ENCODE results near the gene PRIMPOL.
"Not testable (repeated sequence)": the region's sequence is repeated elsewhere in the genome, so short reads cannot be mapped to it uniquely, and the experiment has no call there.

PRIMPOL gene

DNA sequence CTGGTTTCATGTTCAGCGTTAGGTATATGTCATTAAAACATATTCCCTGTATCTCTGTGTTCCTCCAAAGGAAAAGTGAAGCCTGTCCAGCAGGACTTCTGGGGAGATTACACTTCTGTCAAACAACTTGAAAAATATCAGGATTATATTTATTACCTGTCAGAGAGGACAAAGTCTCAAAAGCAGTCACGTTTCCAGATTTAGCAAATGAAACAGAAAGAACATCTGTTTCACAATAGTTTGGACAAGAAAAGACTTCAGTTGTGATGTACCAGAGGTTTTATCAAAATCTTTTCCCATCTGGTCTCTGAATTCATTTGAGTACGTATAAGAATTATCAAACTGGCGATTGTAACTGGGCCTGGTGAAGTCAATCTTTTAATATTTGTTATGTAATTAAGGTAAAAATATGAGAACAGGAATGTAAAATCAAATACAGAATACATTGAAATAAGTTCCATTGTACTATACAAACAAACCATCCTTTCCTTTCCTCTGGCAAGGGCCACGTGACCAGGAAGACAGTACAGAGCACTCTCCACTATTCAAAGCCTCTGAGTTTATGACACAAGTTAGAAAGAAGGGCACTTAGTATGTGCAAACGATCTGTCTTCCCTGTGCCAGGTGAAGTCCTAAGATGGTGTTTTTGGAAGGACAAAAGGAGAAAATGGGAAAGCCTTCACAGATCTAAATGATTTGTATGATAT lies 3.5 kb upstream of the PRIMPOL start:
- TF ChIP-seq CTCF (IDR thresholded peaks at IDR 0.05; ENCODE audit: low read depth, low read length): no peak
- no peak overlapping the region for H3K4me3 ChIP-seq (ENCODE audit: low read depth, low read length)

DNA sequence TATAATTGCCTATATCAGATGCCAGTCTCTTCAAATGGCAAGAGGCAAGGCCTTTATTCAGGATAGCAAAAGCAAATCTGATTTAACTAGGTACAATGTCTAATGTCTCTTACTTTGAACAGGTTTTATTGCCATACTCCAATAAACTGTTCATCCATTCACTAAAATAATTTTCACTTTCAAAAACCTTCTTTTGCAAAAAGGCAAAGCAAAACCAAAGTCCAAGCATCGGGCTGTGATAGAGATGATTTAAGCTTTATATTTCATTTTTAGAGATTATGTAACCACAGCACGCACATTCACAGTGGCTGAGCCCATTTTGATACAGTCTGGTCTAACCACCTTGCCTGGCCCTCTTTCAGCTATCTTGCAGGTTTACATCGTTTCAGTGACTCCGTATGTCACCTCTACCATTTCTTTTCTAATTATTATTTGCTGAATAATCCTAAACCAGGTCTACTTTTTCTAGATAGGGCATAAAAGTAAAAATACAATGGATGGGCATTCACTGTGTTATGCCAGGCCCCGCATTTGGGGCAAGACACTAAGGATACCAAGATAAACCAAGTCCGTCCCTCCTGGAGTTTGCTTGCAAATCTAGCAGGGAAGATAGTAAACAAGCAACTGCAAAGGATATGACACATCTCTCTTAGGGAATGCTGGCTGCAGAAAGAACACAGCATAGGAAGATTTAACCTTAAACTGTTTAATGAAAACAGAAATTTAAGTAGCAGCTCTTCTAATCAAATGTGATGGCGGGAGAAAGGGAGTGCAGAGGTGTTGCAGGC lies 2.1 kb upstream of the PRIMPOL start:
- peak overlapping the region; percentile 87 for H3K4me3 ChIP-seq (ENCODE audit: low read depth, low read length)
- no peak for TF ChIP-seq CTCF (IDR thresholded peaks at IDR 0.05; ENCODE audit: low read depth, low read length)

GRCh38 chr4:184648054-184648312 lies 1.6 kb upstream of the PRIMPOL start:
- TF ChIP-seq CTCF (IDR thresholded peaks at IDR 0.05; ENCODE audit: low read depth, low read length): no peak
- peak overlapping the region; percentile 87 for H3K4me3 ChIP-seq (ENCODE audit: low read depth, low read length)

- no peak for TF ChIP-seq CTCF (IDR thresholded peaks at IDR 0.05; ENCODE audit: low read depth, low read length)
- peak overlapping the region; percentile 87 for H3K4me3 ChIP-seq (ENCODE audit: low read depth, low read length)
These were observed 1.1 kb upstream of the PRIMPOL start for GRCh38 chr4:184648313-184649025.

GRCh38 chr4:184649971-184650855 lies 675 bp downstream of the PRIMPOL start:
- peak overlapping the region; percentile 86 for H3K4me3 ChIP-seq (ENCODE audit: low read depth, low read length)
- TF ChIP-seq CTCF (IDR thresholded peaks at IDR 0.05; ENCODE audit: low read depth, low read length): no peak

DNA sequence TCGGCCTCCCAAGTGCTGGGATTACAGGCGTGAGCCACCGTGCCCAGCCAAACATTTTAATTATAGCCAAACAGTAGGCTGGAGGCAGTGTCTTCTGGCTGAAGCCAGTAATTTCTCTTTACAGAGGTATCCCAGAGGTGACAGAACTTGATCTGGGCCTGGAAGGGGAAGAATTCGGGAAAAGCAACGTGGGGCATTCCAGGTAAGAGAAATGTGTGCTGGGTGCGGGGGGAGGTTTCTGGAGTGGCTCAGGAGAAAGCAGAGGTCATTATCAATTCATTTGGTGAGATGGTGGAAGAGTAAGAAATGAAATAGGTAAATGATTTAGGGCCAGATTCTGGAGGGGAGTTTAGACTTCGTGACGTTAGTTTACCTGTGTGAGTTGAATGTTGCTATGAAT lies 2.4 kb downstream of the PRIMPOL start:
- H3K4me3 ChIP-seq (ENCODE audit: low read depth, low read length): no peak overlapping the region
- no peak for TF ChIP-seq CTCF (IDR thresholded peaks at IDR 0.05; ENCODE audit: low read depth, low read length)

- H3K4me3 ChIP-seq (ENCODE audit: low read depth, low read length): not testable (repeated sequence)
These were observed 3.1 kb downstream of the PRIMPOL start for GRCh38 chr4:184652681-184653080.

Measured in WI38 (cell line).